Renal cortical epithelial cell (primary cell): ENCODE measurements around the gene KLHL22. TPM values are rescaled to one million over a fixed set of nuclear protein-coding genes. Genes with fewer than 3 reads are reported as not detected.
A peak's percentile ranks its signal among the peaks of the same experiment; 100 is the strongest.
"Not testable (repeated sequence)": the region's sequence is repeated elsewhere in the genome, so short reads cannot be mapped to it uniquely, and the experiment has no call there.

ENCODE experiments used
- DNase-seq: peaks from one replicate; pipeline ENCODE4 v3.0.0-alpha.2; 2011; ENCODE audit warnings: low read depth
- total RNA-seq: library from RNA; depleted of rRNA; stranded (reverse); fragments of >200 nt; gene quantifications from 2 replicates; pipeline ENCODE4 v1.2.3, GENCODE V29; 2014

KLHL22 gene
- 18.9 and 25.5 TPM in 2 replicates for total RNA-seq

GRCh38 chr22:20494978-20495860 is at the start of gene KLHL22:
Gene KLHL22 (minus strand): TSS chr22:20495795. CDS start chr22:20489211, 6,584 bp downstream.
- DNase-seq, result no peak

GRCh38 chr22:20545318-20545634 is 49.7 kb upstream of the KLHL22 start:
- not testable (repeated sequence) for DNase-seq

GRCh38 chr22:20542736-20543135 is 47.1 kb upstream of the KLHL22 start:
- DNase-seq, result no peak

GRCh38 chr22:20542055-20542454 is 46.5 kb upstream of the KLHL22 start:
- no peak for DNase-seq

GRCh38 chr22:20538875-20539274 is 43.3 kb upstream of the KLHL22 start:
- DNase-seq, result not testable (repeated sequence)

GRCh38 chr22:20537983-20538382 is 42.4 kb upstream of the KLHL22 start:
- no peak for DNase-seq

GRCh38 chr22:20537325-20537756 is 41.7 kb upstream of the KLHL22 start:
- no peak for DNase-seq

- DNase-seq, result no peak
These were observed 41.2 kb upstream of the KLHL22 start for GRCh38 chr22:20536590-20537324.

GRCh38 chr22:20533879-20534265 is 38.3 kb upstream of the KLHL22 start:
- DNase-seq, result no peak

GRCh38 chr22:20533095-20533878 is 37.7 kb upstream of the KLHL22 start:
- DNase-seq, result no peak

GRCh38 chr22:20532256-20532993 is 36.8 kb upstream of the KLHL22 start:
- DNase-seq, result no peak

- peak; percentile 90 for DNase-seq
These were observed 36.0 kb upstream of the KLHL22 start for GRCh38 chr22:20531404-20532201.

GRCh38 chr22:20531154-20531403 is 35.5 kb upstream of the KLHL22 start:
- no peak for DNase-seq

- DNase-seq, result peak; percentile 76
These were observed 35.0 kb upstream of the KLHL22 start for GRCh38 chr22:20530368-20531153.

- DNase-seq, result no peak
These were observed 32.9 kb upstream of the KLHL22 start for GRCh38 chr22:20528405-20528978.

- peak; percentile 82 for DNase-seq
These were observed 31.2 kb upstream of the KLHL22 start for GRCh38 chr22:20526628-20527355.

GRCh38 chr22:20526305-20526627 is 30.7 kb upstream of the KLHL22 start:
- no peak for DNase-seq

- DNase-seq, result no peak
These were observed 29.5 kb upstream of the KLHL22 start for GRCh38 chr22:20525048-20525447.

GRCh38 chr22:20524004-20524481 is 28.4 kb upstream of the KLHL22 start:
- DNase-seq, result peak; percentile 77
